Measurements from ENCODE around the gene LRRC59. TPM values are rescaled to one million over a fixed set of nuclear protein-coding genes. Genes with fewer than 3 reads are reported as not detected.

The LRRC59 gene
- total RNA-seq, 1 donor from 2014 or later: 185 TPM

DNA sequence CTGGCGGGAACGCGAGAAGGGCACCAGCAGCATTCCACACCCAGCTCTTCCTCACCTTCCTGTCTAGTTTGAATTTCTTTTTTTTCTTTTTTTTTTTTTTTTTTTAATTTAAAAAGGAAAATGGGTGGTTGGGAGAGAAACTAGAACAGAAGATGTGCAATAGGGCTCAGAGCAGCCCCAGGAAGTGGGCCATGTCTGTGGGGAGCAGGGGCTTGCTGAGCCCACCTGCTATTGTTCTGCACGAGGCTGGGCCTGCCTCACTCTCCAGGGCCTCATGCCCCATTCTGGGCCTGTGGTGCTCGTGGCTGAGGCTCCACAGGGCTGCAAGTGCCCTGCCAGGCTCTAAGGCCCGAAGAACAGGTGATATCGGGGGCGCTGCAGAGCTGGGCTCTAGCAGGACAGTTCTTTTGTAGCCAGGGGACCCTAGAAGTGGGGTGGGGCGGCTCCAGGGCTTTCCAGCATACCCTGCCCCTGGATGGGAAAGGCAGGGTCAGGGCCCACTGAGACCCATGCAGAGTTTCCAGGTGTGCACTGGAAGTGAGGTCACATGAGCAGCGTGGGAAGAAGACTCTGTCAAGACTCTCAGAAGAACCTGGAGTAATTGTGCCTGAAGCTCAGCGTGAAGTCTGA, 36.7 kb downstream of the LRRC59 start:
- Histone ChIP-seq H3K79me2 (ENCODE audit: insufficient read depth, low read length) (no peaks in the 10 kb centered on the region), H3K4me3 (ENCODE audit: insufficient read depth, low read depth, low read length) (no peak overlapping the region), H2AFZ (ENCODE audit: low read depth, low read length) (no peak overlapping the region), H4K20me1 (ENCODE audit: insufficient read depth, low read length) (peaks cover 26% of the 10 kb centered on the region), H3K9me3 (ENCODE audit: insufficient read depth, low read depth, low read length) (no peaks in the 10 kb centered on the region), H3K27me3 (ENCODE audit: insufficient read depth, low read length) (no peaks in the 10 kb centered on the region), H3K27ac (ENCODE audit: low read depth, low read length) (no peak overlapping the region), H3K9ac (ENCODE audit: low read length) (no peak overlapping the region), H3K4me2 (ENCODE audit: low read length) (no peak overlapping the region), H3K4me1 (ENCODE audit: insufficient read depth, low read length) (peaks cover 9% of the 10 kb centered on the region), H3K36me3 (ENCODE audit: insufficient read depth, low read length) (peaks cover 13% of the 10 kb centered on the region)
- Mint-ChIP-seq H3K27ac (ENCODE audit: unreplicated experiment) (no peak overlapping the region), H3K4me3 (ENCODE audit: unreplicated experiment) (peak overlapping the region; percentile 14), H3K4me1 (ENCODE audit: low read depth, unreplicated experiment) (peaks cover 28% of the 10 kb centered on the region), H3K27me3 (ENCODE audit: low read depth, unreplicated experiment) (no peaks in the 10 kb centered on the region), H3K9me3 (ENCODE audit: unreplicated experiment) (no peaks in the 10 kb centered on the region), H3K36me3 (ENCODE audit: low read depth, unreplicated experiment) (peaks cover 9% of the 10 kb centered on the region)
- TF ChIP-seq EZH2 (IDR thresholded peaks at IDR 0.05; ENCODE audit: insufficient read depth, low read length): no peak
- TF ChIP-seq, protein P1, sequence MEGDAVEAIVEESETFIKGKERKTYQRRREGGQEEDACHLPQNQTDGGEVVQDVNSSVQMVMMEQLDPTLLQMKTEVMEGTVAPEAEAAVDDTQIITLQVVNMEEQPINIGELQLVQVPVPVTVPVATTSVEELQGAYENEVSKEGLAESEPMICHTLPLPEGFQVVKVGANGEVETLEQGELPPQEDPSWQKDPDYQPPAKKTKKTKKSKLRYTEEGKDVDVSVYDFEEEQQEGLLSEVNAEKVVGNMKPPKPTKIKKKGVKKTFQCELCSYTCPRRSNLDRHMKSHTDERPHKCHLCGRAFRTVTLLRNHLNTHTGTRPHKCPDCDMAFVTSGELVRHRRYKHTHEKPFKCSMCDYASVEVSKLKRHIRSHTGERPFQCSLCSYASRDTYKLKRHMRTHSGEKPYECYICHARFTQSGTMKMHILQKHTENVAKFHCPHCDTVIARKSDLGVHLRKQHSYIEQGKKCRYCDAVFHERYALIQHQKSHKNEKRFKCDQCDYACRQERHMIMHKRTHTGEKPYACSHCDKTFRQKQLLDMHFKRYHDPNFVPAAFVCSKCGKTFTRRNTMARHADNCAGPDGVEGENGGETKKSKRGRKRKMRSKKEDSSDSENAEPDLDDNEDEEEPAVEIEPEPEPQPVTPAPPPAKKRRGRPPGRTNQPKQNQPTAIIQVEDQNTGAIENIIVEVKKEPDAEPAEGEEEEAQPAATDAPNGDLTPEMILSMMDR (IDR thresholded peaks at IDR 0.05; ENCODE audit: insufficient read depth, low read depth, low read length): no peak
- no peak for FAIRE-seq
- DNase-seq (ENCODE audit: low read depth): no peak

DNA sequence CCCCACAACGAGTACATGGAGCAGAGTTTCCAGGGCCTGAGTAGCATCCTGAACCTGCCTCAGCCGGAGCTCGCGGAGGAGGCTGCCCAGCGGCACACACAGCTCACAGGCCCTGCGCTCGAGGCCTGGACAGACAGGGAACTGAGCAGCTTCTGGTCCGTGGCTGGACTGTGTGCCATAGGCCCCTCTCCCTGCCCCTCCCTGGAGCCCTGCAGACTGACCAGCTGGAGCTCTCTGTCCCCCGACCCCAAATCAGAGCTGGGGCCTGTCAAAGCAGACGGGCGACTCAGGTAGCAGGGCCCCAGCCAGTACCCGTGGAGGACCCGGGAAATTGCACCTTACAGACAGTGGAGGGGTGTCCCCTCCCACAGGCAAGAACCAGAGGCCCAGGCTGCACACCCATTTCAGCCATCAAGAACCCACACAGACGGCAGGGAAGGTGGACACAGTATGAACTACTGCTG, 37.3 kb downstream of the LRRC59 start:
- H3K9me3 ChIP-seq (ENCODE audit: insufficient read depth, low read depth, low read length): no peaks in the 10 kb centered on the region
- Mint-ChIP-seq H3K4me3 (ENCODE audit: unreplicated experiment) (no peak overlapping the region), H3K9me3 (ENCODE audit: unreplicated experiment) (no peaks in the 10 kb centered on the region), H3K4me1 (ENCODE audit: low read depth, unreplicated experiment) (peaks cover 23% of the 10 kb centered on the region), H3K27ac (ENCODE audit: unreplicated experiment) (no peak overlapping the region), H3K27me3 (ENCODE audit: low read depth, unreplicated experiment) (no peaks in the 10 kb centered on the region), H3K36me3 (ENCODE audit: low read depth, unreplicated experiment) (peaks cover 10% of the 10 kb centered on the region)
- peaks cover 21% of the 10 kb centered on the region for H4K20me1 ChIP-seq (ENCODE audit: insufficient read depth, low read length)
- H3K4me3 ChIP-seq (ENCODE audit: insufficient read depth, low read depth, low read length): no peak overlapping the region
- H2AFZ ChIP-seq (ENCODE audit: low read depth, low read length): no peak overlapping the region
- H3K27me3 ChIP-seq (ENCODE audit: insufficient read depth, low read length): no peaks in the 10 kb centered on the region
- H3K79me2 ChIP-seq (ENCODE audit: insufficient read depth, low read length): no peaks in the 10 kb centered on the region
- H3K4me1 ChIP-seq (ENCODE audit: insufficient read depth, low read length): peaks cover 9% of the 10 kb centered on the region
- peaks cover 13% of the 10 kb centered on the region for H3K36me3 ChIP-seq (ENCODE audit: insufficient read depth, low read length)
- H3K27ac ChIP-seq (ENCODE audit: low read depth, low read length): no peak overlapping the region
- FAIRE-seq (no peak), DNase-seq (ENCODE audit: low read depth) (no peak)
- H3K9ac ChIP-seq (ENCODE audit: low read length): no peak overlapping the region
- no peak overlapping the region for H3K4me2 ChIP-seq (ENCODE audit: low read length)
- TF ChIP-seq EZH2 (IDR thresholded peaks at IDR 0.05; ENCODE audit: insufficient read depth, low read length): no peak
- TF ChIP-seq, protein P1 (IDR thresholded peaks at IDR 0.05; ENCODE audit: insufficient read depth, low read depth, low read length): no peak

DNA sequence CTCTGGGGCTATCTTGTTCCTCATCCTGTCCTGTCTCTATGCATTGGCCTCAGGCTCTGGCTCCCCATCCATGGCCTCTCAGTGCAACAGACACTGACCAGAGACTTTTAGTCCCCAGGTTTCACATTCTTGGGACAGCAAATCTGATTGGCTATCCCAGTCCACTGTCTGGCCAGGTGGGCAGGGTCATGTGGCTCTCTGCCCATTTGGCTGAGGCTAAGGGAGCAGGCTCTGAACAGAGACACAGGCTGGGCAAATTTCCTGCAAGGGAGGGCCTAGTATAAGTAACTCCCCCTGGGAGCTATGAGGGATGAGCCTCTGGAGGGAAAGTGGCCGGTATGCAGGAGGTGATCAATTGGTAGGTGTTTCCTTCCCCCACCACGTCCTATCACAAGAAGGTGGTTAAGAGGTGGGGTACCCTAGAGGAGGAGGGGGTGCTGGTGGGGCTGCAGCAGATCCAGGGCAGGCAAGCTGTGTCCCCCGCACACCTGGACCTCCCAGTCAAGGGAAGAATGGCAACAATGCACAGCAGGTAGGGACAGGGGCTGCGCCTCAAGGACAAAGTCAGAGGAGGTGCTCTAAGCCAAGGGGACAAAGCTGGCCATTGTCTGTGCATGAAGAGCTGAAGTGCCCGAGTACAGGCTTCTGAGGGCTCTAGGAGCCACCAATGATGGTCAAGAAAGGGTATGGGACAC, 38.2 kb downstream of the LRRC59 start:
- Histone ChIP-seq H3K27me3 (ENCODE audit: insufficient read depth, low read length) (no peaks in the 10 kb centered on the region), H3K9me3 (ENCODE audit: insufficient read depth, low read depth, low read length) (no peaks in the 10 kb centered on the region), H3K4me2 (ENCODE audit: low read length) (no peak overlapping the region), H3K4me1 (ENCODE audit: insufficient read depth, low read length) (peaks cover under 1% of the 10 kb centered on the region), H3K4me3 (ENCODE audit: insufficient read depth, low read depth, low read length) (no peak overlapping the region), H3K9ac (ENCODE audit: low read length) (no peak overlapping the region), H3K36me3 (ENCODE audit: insufficient read depth, low read length) (peaks cover 13% of the 10 kb centered on the region), H2AFZ (ENCODE audit: low read depth, low read length) (no peak overlapping the region), H3K79me2 (ENCODE audit: insufficient read depth, low read length) (no peaks in the 10 kb centered on the region), H4K20me1 (ENCODE audit: insufficient read depth, low read length) (peaks cover 12% of the 10 kb centered on the region), H3K27ac (ENCODE audit: low read depth, low read length) (no peak overlapping the region)
- H3K9me3 Mint-ChIP-seq (ENCODE audit: unreplicated experiment): no peaks in the 10 kb centered on the region
- peaks cover 14% of the 10 kb centered on the region for H3K4me1 Mint-ChIP-seq (ENCODE audit: low read depth, unreplicated experiment)
- no peak overlapping the region for H3K27ac Mint-ChIP-seq (ENCODE audit: unreplicated experiment)
- TF ChIP-seq EZH2 (IDR thresholded peaks at IDR 0.05; ENCODE audit: insufficient read depth, low read length): no peak
- TF ChIP-seq, protein P1 (IDR thresholded peaks at IDR 0.05; ENCODE audit: insufficient read depth, low read depth, low read length): no peak
- DNase-seq (ENCODE audit: low read depth) (no peak), FAIRE-seq (no peak)
- H3K4me3 Mint-ChIP-seq (ENCODE audit: unreplicated experiment): no peak overlapping the region
- no peaks in the 10 kb centered on the region for H3K27me3 Mint-ChIP-seq (ENCODE audit: low read depth, unreplicated experiment)
- H3K36me3 Mint-ChIP-seq (ENCODE audit: low read depth, unreplicated experiment): peaks cover 13% of the 10 kb centered on the region
